Stimulated activated CD4-positive, alpha-beta T cell treated with anti-CD3 and anti-CD28 coated beads, Interleukin-2, amount 100 ng/mL, for 4 hours (primary cell): ENCODE data around the gene RBM23.
A peak's percentile ranks its signal among the peaks of the same experiment; 100 is the strongest.
"Not testable (repeated sequence)": the region's sequence is repeated elsewhere in the genome, so short reads cannot be mapped to it uniquely, and the experiment has no call there.

Experiments used
- DNase-seq: peaks from one replicate; pipeline ENCODE4 v3.0.0-alpha.2; 2020; ENCODE audit warnings: low read depth

Gene RBM23

DNA sequence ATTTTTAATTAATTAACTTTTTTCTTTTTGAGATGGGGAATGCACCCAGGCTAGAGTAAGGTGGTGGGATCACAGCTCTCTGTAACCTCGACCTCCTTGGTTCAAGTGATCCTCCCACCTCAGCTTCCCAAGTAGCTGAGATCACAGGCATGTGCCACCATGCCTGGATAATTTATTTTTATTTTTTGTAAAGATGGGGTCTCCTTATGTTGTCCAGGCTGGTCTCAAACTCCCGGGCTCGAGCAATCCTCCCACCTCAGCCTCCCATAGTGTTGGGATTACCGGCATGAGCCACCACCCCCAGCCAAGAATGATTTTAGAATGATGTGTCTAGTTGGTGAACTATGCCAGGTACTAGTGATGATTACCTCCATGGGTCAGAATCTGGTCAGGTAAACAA, 54.0 kb downstream of the RBM23 start:
- DNase-seq: no peak

DNA sequence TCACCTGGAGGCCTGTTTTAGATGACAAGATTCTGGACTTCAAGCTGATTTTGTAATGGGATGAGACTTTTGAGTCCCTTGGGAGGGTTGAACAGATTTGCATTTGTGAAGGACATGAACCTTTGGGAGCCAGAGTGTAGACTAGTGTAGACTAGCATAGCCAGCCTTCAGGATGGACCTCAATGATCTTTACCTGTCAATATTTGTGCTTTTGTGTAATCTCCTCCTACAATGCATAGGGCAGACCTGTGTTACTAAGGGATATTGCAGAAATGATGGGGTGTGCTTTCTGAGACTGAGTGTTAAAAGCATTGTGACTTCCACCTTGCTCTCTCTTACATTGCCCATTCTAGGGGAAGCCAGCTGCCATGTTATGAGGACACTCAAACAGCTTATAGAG, 57.3 kb downstream of the RBM23 start:
- DNase-seq: no peak

DNA sequence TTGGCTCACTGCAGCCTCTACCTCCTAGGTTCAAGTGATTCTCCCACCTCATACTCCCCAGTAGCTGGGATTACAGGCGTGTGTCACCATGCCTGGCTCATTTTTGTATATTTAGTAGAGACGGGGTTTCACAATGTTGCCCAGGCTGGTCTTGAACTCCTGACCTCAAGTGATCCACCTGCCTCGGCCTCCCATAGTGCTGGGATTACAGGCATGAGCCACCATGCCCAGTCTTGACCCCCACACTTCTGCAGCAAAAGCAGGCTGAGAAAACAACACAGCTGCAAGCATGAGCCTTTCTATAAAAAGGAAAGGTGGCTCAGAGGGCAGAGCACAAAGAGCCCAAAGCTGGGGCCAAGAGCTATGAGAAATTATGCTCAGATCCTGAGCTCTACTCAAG, 58.6 kb downstream of the RBM23 start:
- not testable (repeated sequence) for DNase-seq

DNA sequence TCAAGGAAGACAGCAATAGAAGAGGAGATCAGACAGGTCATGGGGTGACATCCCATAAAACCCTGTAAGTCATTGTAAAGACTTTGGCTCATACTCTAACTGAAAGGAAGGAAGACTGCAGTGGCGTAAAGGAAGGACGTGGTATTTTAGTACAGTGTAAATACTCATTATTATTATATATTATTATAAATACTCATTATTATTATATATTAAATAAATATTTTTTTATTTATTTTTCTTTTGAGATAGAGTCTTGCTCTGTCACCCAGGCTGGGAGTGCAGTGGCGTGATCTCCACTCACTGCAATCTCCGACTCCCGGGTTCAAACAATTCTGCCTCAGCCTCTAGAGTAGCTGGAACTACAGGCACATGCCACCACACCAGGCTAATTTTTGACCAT, 62.5 kb downstream of the RBM23 start:
- DNase-seq: no peak

DNA sequence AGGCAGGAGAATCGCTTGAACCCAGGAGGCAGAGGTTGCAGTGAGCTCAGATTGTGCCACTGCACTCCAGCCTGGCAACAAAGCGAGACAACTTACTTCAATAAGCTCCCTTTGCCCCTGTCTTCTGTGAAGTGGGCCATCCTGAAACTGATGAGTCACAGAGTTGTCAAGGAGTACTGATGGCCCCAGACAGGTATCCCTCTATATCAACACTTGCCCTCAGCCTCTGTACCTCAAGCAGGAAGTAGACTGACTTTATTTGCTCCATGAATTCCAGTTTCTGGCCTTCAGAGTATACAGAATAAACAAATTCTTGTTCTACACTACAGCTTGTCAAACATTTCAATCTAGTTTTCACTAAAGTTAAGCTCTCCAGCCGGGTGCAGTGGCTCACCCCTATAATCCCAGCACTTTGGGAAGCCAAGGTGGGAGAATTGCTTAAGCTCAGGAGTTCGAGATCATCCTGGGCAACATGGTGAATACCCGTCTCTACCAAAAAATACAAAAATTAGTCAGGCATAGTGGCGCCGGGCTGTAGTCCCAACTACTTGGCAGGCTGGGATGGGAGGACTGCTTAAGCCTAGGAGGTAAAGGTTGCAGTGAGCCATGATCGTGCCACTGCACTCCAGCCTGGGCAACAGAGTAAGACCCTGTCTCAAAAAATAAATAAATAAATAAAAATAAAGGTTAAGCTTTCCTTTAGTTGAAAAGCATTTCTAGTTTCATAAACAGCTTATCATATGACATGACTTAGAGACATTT, 63.8 kb downstream of the RBM23 start:
- DNase-seq: no peak

DNA sequence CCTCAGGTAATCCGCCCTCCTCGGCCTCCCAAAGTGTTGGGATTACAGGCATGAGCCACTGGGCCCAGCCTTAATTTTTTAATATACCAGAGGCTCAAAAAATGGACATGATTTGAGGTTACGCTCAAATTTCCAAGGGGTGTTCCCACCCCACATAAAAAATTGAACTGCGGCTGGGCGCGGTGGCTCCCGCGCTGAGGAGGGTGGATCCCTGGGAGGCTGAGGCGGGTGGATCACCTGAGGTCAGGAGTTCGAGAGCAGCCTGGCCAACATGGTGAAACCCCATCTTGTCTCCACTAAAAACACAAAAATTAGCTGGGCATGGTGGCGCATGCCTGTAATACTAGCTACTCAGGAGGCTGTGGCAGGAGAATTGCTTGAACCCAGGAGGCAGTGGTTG, 64.7 kb downstream of the RBM23 start:
- DNase-seq: not testable (repeated sequence)

DNA sequence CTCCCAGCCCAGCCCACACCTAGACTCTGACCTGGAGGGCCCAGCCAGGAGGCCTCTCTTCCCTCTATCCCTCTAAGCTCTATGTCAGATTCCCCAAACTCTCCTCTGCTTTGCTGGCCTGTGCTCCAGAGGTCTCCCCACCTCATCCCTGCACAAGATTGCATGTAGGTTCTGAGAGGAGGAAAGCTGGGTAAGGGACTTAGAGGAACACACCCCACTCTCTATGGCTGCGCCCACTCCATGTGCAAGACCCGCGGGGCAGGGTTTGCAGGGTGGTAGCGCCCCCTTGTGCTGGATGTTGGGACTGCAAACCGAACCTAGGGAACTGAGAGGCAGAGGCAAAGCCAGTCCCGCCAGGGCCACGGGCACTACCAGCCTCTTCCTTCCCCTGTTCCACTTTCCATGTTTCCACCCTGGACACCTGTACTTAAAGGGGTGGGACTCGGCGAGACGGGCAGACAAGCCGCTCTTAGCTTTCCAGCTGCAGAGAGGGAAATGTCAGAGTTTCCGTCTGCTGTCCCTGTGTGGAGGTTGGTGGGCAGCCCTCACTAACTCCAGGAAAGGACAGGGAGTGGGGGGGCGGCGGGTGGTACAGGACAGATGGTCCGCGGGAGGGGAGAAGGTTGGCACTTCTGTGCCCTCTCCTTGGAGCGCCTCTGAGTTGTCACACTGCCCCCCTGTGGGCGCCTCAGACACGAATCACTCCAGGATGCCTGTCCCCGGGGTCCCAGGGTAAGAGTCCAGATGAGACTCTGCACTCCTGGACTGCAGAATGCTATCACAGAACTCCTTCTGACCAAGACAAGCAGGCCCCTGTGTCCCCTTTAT, 65.8 kb downstream of the RBM23 start:
- DNase-seq: peak; percentile 81

DNA sequence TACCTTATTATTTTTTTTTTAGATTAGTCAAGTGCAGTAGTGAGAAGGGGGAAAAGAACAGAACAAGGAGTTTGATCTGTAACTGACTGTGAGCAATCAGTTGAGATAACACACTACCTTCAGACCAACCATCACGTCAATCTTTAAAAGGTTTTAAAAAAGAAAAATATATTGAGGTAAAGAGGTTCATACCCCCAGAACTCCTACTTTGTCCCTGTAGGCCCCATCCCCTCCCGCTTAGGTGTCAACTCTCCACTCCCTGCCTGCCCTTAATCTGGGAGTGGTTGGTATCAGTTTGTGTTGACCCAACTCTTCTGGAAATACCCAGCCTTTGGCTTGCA, 66.4 kb downstream of the RBM23 start:
- DNase-seq: no peak

DNA sequence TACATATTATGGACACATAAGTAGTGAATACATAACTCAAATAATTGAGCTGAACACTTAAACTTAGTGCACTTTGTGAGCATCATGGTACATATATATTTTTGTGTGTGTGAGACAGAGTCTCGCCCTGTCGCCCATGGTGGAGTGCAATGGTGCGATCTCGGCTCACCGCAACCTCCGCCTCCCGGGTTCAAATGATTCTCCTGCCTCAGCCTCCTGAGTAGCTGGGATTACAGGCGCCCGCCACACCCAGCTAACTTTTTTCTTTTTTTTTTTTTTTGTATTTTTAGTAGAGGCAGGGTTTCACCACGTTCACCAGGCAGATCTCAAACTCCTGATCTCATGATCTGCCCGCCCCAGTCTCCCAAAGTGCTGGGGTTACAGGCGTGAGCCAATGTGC, 66.8 kb downstream of the RBM23 start:
- not testable (repeated sequence) for DNase-seq

DNA sequence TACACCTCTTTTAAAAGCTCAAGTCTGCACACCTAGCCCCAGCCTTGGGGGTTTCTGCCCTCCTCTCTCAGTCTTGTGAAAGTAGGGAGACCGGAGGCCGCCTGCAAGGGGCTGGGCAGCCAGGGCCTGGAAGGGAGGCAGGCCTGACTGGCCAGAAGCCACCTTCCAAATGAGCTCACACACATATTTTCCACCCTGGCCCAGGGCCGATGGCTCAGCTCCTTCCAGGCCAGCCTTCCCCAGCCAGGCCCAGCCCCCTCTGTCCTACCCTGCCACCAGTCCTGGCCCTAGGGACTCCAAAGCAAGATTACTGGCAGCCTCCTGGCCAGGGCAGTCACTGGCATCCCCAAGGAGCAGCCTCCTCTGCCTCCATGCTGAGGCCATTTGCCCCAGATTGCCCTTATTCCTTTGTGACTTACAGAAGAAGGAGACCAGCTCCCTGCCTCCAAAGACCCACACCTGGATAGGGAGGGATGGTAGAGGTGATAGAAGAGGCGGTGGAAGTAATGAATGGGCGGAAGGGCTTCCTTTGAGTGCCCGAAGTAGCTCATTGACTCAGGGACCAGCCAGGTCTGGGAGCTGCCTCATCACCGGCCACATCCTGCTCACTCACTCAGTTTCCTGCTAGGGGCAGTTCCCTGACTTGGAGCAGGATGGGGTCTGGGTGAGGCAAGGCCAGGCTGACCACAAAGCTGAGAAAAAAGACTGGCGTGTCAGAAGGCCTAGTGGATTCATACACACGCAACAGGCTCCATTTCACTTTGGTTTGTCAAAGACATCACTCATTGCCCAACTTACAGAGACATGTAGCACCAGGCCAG, 67.8 kb downstream of the RBM23 start:
- no peak for DNase-seq

DNA sequence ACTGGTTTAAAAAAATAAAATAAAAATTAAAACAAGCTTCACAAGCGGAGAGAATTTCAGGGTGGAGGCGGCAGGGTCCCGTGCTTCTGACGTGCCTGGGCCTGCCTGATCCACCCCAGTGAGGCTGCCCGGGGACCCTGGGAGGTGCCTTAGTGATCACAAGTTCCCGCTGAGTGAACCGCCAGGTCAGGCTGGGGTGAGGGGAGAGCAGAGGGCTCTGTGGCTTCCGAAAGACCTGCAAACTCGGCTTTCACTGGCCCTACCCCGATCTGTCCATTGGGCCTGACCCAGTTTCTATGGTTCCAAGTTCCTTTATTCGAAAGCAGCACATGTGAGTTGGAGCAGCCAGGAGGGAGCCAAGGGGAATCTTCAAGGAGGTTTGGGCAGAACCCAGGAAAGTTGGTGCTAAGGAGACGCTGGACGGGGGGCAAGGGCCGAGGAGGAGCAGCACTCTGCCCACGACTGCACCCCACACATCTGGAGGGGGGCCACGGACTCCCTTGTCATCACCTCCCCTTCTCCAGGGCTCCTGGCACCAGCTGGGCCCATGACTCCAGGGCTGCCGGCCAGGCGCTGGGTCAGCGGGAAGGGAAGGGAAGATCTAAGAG, 69.6 kb downstream of the RBM23 start:
- no peak for DNase-seq

DNA sequence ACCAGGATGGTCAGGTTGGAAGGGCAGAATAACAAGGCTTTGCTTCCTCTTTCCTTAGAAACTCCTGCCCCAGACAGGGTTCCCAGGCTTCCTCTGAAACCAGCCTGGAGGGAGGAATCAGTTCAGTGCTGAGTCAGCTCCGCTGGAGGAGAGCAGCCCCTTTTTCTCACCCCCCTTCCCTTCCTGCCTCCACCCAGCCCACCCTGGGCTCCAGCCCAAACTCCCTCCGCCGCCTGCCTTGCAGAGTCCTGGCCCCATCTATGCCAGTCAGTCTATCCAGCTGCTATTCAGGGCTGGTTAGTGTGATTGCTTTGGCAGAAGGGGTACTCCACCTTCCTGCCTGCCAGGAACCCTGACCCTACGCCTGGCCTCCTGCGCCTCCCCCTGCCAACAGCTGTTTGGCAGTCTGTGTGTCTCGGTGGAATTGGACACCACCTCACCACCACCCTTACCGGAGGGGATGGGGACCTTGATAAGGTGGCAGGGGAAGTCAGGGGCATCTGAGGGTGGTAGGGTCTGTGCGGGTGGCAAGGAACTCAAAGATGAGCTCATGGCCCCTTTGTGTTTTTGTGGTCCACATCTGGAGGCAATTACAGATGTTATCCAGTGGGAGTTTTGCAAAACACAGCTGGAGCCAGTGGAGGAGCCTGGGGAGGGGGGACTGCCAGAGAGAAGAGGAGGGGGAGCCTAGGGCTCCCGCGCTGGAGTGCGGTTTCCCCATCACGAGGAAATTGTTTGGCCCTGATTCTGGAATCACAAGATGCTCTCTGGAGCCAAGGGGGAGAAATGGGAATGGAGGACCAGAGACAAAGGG, 70.4 kb downstream of the RBM23 start:
- no peak for DNase-seq

DNA sequence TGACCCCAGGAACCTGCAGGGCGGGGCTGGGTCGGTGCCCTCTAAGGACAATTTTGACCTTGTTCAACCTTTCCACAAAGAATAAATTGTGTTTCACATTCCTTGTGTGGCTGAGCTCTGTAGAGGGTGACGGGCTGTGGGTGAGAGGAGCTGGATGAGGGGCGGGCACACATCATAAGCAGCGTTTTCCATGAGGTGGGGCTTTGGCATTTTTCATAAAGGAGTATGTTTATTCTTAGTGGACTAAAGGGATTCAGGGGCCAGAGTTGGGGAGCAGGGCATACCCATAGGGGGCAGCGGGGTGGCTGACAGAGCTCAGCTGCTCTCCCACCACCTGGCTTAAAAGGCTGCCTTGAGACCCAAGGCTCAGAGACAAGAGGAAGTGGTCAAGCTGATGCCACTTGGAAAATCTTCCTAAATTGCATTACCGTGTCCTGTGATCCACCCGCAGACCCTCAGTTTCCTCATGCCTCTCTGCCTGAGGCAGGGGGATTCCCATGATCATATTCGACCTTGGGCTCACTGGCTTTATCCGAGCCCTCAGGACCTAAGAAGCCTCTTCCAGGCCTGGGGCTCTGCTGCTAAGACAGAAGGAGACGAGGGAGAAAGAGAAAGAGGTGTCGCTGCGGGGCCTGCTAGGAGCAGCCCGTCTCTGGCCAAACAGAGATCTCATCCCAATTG, 71.1 kb downstream of the RBM23 start:
- DNase-seq: no peak

DNA sequence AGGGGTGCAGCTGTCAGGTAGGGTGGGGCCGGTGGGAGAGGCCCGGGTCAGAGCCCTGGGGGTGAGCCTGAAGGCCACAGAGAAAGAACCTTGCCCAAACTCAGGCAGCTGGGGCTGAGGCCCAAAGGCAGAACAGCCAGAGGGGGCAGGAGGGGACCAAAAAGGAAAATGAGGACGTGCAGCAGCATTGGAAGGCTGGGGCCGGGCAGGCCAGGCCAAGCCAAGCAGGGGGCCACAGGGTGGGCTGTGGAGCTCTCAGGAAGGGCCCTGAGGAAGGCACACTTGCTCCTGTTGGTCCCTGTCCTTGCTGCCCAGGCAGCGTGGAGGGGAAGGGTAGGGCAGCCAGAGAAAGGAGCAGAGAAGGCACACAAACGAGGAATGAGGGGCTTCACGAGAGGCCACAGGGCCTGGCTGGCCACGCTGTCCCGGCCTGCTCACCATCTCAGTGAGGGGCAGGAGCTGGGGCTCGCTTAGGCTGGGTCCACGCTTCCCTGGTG, 72.1 kb downstream of the RBM23 start:
- no peak for DNase-seq

DNA sequence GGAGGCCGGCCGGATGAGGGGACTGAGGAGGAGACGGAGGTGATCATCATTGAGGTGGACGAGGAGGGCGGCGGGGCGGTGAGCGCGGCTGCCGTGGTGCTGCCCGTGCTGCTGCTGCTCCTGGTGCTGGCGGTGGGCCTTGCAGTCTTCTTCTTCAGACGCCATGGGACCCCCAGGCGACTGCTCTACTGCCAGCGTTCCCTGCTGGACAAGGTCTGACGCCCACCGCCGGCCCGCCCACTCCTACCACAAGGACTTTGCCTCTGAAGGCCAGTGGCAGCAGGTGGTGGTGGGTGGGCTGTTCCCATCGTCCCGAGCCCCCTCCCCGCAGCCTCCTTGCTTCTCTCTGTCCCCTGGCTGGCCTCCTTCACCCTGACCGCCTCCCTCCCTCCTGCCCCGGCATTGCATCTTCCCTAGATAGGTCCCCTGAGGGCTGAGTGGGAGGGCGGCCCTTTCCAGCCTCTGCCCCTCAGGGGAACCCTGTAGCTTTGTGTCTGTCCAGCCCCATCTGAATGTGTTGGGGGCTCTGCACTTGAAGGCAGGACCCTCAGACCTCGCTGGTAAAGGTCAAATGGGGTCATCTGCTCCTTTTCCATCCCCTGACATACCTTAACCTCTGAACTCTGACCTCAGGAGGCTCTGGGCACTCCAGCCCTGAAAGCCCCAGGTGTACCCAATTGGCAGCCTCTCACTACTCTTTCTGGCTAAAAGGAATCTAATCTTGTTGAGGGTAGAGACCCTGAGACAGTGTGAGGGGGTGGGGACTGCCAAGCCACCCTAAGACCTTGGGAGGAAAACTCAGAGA, 72.9 kb downstream of the RBM23 start:
- DNase-seq: no peak

DNA sequence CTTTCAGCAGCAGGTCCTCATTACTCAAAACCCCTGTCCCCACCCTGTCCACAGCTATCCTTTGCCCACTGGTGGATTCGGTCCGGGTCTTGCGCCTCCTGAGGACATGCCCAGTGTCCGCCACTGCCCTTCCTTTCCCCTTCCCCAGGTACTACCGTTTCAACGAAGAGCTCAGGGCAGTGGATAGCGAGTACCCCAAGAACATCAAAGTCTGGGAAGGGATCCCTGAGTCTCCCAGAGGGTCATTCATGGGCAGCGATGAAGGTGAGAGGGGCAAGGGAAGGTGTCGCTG, 73.9 kb downstream of the RBM23 start:
- DNase-seq: no peak

DNA sequence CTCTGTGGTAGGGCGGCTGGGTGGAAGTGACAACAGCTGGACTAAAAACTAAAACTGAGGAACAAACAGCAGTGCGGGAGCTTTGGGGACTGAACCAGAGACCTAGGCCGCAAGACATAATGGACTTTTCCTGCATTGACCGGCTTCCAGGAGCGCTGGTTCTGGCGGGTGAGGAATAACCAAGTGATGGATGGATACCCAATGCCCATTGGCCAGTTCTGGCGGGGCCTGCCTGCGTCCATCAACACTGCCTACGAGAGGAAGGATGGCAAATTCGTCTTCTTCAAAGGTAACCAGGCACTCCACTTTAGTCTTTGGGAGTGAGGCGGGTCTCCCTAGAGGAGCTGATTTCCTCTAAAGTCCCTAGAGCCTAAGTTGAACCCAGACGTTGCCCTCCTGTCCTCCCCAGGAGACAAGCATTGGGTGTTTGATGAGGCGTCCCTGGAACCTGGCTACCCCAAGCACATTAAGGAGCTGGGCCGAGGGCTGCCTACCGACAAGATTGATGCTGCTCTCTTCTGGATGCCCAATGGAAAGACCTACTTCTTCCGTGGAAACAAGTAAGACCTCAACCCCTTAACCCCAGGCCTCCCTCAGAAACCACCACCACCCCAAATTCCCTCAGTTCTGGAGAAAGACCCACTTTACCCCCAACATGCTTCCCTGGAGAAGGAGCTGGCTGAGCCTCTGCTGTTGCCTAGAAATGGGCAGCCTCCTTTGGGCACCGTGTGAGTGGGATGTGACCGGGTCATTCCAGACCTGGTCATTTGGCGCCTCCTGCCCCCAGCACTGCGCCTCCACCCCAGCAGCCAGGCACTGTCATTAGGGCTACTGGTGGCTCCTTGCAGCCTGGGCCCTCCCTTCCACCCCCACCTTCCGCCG, 74.5 kb downstream of the RBM23 start:
- DNase-seq: no peak
